Dermis microvascular lymphatic vessel endothelial cell (primary cell): ENCODE measurements around the gene ST3GAL6. TPM values are rescaled to one million over a fixed set of nuclear protein-coding genes. Genes with fewer than 3 reads are reported as not detected.
A peak's percentile ranks its signal among the peaks of the same experiment; 100 is the strongest.

Experiments
- DNase-seq, 2 donors: peaks; one replicate each; pipeline versions ENCODE4 v3.0.0 to v3.0.0-alpha.2; 2010; ENCODE audit warnings: low read depth in 2 of 2
- total RNA-seq: library from RNA; depleted of rRNA; stranded (reverse); fragments of >200 nt; gene quantifications from 2 replicates; pipeline ENCODE4 v1.2.1, GENCODE V29; 2014

Gene ST3GAL6
- total RNA-seq, 1 donor from 2014 or later, result 7.2 TPM

DNA sequence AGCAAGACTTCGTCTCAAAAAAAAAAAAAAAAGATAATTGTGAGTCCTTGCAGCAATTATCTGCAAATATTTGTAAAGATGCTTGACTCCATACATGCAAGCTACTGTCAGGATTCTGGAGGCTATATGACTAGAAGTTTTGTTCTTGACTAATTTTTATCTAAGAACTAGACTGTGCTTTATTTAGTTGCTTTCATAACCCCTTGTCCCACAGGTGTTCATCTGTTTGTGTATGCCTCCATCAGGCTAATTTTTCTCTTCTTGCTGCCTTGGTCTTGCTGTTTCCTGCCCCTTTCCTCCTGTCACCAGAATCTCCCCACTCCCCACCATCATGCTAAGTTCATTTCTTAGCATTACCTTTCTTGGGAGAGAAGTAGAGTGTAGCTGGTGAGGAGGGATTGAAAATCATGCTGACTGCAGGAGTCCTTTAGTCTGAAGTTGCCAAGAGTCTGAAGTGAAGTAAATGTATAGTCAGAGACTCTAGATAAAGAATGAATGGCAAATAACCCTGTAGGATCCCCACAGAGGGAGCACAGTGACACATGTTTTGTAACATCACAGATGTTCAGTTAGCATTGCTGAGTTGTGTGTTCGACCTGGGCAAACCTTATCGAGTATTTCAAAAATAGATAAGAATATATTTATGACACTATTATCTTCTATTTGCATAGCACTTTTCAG, 12.5 kb downstream of the ST3GAL6 start:
- no peak for DNase-seq

DNA sequence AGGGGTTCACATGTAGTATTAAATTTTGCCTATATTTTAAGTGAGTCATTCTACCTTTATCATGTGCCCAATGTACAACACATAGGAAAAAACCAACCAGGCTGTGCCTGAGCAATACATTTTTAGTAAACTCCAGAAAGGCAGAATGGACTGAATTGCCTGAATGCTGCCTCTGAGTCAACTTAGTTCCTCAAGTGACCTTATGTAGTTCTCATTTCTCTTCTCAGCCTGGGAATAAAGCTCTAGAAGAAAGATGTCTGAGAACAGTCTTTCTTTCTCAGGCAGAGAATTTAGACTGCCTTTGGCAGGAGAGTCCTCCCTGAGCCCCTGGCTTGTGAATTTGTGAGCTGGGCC, 13.0 kb downstream of the ST3GAL6 start:
- DNase-seq, result no peak

DNA sequence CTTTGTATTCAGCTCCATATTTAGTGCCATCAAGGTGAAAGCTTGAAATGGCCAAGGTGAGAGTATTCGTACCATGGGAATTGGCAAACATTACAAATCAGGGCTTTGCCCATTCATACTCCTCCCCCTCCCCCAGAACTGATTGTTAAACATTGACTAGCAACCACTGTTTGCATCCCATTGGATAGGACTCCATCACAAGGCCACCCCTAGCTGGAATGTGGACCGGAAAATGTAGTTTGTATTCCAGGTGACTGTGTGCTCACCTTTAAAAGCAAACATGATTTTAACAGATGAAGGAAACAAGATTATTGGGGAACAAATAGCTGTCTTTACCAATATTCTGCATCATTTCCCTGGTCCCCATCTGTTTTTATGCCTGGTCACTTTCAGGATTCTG, 14.1 kb downstream of the ST3GAL6 start:
- DNase-seq, result no peak

DNA sequence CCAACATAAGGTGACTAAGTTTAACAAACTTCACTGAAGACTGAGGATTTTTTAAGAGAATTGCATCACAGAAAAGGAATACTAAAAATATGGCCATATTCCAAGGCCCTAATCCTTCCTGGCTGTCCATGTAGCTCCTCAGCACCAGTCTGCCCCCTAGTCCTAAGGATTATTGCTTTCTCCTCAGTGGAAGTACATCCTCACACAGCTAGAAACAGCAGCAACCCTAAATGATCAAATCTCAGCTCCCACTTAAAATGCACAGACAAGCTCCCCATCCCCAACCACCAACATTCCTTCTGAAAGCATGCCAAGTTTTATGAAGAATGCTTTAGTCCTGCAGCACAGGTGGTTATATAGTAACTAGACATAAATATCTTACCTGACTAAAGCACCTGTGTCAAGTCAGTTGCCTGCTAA, 14.7 kb downstream of the ST3GAL6 start:
- no peak for DNase-seq

DNA sequence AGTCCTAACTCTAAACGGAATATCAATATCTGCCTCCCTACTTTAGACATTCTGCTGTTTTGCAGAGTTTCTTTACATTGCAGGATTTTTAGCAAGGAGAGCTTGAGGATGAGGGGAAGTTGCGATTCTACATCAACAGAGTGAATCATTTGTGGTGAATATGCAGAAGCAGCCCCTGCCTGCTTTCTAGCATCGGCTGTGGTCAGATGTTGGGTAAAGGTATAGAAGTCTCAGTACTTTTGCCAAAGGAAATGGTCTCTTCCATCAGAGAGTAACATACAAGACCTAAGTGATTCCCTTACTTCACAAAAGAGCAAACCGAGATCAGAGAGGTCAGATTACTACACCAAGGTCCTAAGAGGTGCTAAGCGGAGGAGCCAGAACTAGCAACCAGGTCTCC, 15.2 kb downstream of the ST3GAL6 start:
- DNase-seq, result peak in 1 of 2 donors; percentile 41

DNA sequence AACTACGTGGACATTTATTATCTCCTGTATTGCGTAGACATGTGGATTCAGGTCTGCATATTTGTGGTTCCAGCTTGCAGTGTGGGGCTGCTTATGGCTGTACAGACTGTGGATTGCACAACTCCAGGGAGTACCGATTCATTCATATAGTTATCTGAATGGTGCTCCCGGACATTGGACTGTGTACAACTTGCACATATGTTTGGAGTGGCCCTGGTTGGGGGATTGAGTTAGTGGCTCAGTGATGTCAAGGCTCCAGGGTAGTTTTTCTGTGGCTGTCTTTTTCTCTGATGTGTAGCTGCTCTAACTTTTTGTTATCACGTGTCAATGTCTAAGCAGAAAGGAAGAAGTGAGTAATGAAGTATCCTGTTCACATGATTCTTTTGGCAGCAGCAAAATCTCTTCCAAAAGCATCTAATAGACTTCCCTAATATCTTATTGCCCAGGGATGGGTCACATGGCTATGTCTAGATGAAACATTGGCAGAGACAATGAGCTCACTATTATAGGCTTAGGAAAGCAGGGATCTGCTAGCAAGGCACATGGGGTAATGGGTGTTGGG, 15.8 kb downstream of the ST3GAL6 start:
- peak; percentile 86 to 97 for DNase-seq

DNA sequence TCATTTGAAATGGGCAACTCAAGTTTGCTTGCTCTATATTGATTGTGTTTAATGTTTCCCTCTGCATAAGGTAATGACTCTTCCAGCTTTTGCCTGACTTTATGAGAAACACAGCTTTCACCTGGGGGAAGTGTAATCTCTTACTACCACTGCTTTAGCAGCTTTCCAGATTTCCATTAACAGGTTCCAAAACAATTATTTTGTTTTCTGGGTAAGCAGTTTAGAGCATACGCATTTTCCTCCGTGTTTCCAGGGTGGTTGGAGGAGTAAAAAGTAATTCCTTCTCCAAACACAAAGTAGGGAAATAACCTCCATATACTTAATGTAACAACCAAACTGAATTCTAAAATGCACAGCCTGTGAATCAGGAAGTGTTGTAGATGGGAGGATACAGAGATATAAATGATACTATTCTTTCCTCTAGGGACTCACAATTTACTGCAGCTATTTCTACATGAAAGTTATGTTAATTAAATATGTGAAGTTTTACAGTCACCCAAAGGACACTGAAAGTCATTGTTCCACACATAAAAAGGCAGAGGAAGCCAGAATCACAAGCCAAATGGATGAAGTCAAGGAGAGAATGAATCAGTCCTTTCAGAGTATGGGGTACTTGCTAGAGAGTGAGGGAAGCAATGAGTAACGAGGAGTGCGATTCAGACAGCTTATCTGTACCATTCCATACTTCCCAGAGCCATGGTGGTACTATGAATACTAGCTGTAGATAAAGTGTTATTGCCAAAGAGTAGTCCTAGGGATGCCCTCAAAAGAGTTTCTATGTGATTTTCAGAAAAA, 16.6 kb downstream of the ST3GAL6 start:
- peak; percentile 54 to 91 for DNase-seq

DNA sequence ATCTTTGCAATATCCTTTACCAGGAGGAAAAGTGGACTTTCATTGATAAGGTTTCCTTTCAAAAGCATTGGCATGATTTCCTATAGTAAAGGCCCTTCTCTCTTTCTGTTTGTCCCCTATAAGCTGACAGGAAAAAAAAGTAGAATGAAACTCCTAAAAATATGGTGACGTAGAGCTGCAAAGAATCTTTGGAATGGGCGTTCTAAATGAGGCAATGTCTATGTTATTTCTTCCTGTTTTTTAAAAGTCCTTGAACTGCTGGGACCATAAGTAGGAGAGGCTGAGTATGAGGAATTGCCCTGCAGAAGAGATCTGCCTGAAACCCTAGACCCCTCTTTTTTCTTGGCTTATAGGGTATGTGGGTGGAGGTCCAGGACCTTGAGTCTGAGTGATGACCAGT, 17.2 kb downstream of the ST3GAL6 start:
- peak in 1 of 2 donors; percentile 66 for DNase-seq

DNA sequence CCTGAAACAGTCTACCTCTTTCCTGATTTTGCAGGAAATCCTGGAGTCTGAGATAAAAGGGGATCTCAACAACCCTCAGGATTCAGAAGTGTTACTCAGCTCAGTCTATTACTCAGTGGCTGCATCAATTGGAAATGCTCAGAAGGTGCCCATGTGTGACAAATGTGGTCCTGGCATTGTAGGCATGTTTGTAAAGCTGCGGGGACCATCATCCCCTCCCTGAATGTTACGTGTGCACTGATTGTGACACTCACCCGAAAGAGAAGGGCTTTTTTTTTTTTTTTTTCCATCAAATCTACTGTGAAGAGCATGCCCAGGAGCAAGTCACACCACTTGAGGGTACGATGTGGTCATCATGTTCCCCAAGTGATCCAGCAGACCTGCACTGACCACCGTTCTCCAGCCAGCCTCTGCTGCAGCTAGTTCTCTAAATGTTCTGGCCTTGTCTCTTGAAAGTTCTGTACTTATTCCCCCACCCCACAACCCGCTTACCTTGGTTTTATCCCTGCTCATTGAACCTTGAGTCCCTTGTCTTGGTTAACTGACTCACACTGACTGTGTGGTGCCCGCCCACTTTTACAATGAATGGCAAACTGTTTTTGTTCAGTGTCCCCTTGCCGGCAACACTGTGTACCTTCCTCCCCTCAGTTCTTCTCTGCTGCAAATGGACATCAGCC, 19.8 kb downstream of the ST3GAL6 start:
- no peak for DNase-seq

DNA sequence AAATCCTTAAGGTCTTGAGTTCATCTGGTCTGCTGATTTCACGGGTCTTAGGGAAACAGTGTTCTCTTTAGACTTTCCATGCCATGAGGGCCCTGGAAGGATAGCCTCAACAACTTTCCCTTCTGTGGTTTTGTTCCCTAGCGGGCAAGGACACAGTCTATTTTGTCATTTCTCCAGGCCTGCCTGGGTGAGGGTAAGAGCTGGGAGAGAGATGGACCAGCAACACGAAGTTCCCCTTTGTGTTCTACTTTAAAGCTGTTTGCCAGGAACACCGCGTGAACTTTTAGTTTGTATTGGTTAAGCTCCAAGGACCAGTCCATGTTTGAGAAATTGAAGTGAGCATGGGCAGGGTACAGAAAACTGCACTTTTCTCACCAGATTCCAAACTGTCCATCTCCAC, 20.9 kb downstream of the ST3GAL6 start:
- no peak for DNase-seq

DNA sequence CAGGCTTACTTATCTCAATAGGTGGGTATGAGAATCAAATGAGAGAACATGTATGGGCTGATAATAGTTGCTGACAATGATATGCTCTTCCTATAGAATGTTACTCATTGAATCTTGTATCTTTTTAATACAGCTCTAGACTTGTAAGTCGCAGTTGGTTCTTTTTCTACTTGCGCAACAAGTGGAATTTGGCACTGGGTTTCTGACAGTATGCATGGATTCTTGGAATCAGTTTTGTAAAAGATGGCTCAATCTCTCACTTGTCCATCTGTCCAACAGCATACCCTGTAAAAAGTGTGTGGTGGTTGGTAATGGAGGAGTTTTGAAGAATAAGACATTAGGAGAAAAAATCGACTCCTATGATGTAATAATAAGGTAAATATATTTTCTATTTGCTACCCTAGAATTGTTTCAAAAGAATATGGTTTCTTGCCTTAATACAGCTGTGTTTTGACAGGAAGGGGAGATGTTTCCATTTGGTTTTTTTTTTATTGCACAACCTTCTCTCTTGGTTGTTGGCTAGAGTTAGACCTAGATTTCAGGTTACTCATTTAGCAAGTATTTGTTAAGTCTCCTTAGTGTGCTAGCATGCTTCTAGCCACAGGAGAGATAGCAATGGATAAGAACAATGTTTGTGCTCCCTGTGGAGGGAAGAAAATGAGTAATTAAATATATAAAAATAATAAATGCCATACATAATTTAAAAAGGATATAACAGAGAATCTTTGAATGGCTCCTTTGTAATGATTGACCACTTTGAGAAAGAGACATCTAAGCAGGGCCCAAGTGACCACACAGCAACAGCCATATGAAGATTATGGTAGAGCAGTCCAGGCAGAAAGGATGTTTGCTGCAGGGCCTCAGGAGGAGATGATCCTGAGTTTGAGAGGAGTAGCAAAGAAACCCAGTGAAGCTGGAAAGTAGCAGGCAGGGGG, 21.8 kb downstream of the ST3GAL6 start:
- DNase-seq, result no peak

DNA sequence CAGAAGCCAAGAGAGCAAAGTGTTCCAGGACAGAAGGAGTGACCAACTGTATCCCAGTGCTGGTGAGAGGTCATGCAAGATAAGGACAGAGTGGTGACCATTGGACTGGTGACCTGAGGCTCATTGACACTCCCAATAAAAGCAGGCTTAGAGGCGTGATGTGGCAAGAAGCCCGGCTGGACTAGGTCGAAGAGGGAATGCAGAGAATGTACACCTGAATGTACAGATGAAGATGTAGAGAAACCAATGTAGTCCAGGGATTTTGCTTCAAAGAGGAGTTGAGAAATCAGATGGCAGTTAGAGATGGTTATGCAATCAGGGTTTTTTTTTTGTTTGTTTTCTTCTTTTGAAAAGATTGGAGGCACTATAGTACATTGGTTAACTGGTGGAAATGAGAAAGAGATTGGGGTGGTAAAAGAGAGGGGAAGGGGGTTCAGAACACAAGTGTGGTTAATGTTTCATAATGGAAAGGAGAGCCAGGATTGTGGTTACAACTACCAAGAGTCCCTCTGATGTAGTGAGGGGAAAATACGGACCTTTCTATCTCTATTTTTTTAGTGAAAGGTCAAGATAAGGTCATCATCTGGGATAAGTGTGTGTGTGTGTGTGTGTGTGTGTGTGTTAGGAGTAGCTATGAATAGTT, 23.3 kb downstream of the ST3GAL6 start:
- no peak for DNase-seq

DNA sequence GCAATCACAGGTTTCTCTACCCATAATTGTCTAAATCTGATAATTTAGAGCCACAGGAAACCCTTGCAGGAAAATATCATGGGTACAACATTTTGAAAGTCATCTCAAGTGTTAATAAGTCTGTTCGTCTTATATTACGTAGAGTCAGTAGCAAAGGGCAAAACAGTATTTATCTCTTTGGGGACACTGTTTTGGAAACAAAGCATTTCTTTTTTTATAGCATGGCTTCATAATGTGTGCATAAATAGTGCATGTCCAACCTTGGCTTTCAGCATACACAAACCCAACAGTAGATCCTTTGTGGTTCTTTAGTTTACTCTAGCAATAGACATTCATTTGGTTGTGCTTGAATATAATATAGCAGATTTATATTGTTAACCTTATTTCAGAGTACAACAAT, 24.0 kb downstream of the ST3GAL6 start:
- no peak for DNase-seq

DNA sequence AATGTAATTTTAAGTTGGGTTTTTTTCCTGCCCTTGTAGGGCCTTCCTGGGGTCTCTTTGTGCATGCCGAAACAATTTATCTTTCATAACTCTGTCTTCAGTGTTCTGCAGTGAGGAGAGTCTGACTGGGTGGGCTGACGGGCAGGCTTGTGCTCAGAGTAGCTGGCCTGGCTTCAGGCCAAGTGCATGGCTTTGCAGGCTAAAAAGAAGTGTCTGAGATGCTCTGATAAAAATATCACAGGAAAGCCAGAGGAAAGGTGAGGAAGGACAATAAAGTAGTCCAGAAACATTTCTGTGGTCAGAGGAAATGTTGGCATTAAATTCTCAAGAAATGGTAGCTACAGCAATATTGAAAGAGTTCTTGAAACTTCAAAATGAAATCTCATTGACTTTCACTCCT, 25.5 kb downstream of the ST3GAL6 start:
- peak in 1 of 2 donors; percentile 60 for DNase-seq

DNA sequence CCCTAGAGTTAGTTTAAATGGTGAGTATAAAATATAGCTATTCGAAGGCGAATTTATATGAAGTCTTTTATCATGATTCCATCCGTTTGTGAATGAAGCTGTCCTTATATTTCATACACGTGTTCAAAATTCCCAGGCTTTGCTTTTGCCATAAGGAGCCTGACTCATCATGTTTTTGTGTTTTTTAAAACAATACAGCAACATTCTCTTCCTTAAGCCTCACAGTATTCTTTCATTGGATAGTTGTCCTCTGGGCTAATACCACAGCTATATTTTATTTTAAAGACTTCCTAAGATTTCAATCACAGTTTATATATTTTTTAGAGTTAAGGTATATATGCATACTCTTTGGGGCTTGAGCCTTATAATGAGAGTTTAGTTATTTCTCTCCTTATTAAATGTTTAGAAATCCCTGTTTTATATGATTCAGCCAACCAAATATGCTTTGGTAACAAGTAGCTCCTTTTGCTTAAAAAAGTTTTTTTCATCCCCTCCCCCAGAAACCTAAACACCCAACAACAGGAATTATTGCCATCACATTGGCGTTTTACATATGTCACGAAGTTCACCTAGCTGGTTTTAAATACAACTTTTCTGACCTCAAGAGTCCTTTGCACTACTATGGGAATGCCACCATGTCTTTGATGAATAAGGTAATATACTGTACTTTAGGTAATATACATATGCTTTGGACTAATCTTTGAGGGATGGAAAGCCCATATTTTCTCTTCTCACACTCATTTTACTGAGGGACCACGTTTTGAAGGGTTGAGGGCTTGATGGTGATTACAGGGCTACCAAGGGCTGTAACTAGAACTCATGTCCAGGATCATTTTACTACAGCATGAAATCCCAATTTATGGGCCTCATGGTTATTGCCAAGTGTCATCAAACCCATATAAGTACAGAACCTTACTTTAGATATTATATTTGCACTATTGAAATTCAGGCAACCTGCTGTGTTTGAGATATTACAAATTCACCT, 28.5 kb downstream of the ST3GAL6 start:
- DNase-seq, result peak in 1 of 2 donors; percentile 79

DNA sequence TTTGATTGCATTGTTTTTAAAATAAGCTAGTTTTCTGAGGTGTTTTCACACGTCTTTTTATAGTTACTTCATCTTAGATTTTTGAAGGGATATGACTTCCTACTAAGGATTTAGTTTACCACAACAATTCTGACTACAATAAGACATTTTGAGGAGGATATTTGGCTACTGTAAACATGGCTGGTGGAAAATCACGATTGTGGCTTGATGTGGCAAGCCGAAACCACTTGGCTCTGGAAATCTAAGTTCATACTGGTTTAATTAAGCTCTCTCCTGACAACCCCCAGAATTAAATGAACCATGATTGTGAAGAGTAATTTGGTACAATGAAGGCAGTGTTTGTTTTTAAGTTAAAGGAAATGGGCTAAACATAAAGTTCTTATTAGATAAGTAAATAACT, 30.8 kb downstream of the ST3GAL6 start:
- no peak for DNase-seq

DNA sequence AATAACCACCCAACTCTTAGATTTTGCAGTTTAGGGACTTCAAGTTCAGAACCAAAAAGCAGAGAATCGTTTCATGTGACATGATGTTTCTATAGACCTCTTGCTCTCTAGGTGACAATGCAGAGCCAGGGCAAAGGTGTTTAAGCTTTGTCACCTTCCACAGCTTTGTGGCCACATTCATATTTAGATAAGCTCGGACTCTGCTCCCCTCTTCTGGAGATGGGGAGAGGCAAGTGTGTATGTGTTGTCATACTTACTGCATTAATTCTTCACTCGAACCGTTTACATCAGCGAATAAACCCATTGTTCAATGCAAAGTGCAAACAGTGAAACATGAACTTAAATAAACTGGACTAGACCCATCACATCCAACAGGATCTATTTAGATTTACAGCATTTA, 33.2 kb downstream of the ST3GAL6 start:
- DNase-seq, result no peak

DNA sequence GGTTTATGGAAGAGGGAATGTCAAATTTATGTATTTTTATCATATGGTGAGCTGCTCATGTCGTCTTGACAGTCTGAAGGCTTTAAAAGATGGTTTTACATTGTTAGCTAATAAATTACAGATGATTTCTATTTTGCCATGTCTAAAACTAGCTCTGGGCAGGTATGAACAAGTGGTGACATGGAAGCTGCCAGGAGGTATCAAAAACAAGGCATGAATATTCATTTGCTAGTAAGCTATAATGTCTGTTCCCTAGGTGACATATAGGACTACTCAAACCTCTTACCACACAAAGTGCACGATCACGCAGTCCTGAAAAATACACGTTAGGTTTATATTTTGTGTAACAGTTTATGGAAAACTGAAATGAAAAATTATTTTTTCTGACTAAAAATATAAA, 34.8 kb downstream of the ST3GAL6 start:
- DNase-seq, result no peak

DNA sequence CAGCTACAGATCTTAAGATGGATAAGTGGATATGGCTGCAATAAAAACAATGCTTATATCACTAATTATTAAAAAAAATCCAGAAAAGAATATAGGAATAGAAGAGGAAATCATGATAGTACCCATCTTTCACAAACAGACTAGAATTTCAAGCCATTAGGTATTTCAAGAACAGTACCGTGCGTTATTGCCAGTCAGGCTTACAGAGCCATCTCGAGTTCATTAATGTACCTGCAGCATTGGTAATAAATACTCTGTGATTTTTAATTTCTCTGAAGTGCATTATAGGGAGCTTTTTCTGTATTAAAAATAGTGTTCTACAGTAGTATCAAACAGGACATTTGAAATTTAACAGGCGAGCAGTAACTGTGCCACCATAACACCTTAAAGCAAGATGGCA, 35.7 kb downstream of the ST3GAL6 start:
- DNase-seq, result no peak
